ENCODE measurements around the gene PSMC4.

PSMC4 gene

GRCh38 chr19:39993605-39994004 lies 22.6 kb downstream of the PSMC4 start:
- no peak for DNase-seq (ENCODE audit: low spot score)

GRCh38 chr19:39994361-39994760 lies 23.4 kb downstream of the PSMC4 start:
- DNase-seq (ENCODE audit: low spot score): no peak

- DNase-seq (ENCODE audit: low spot score): no peak
These were observed 24.8 kb downstream of the PSMC4 start for GRCh38 chr19:39995794-39996193.

DNA sequence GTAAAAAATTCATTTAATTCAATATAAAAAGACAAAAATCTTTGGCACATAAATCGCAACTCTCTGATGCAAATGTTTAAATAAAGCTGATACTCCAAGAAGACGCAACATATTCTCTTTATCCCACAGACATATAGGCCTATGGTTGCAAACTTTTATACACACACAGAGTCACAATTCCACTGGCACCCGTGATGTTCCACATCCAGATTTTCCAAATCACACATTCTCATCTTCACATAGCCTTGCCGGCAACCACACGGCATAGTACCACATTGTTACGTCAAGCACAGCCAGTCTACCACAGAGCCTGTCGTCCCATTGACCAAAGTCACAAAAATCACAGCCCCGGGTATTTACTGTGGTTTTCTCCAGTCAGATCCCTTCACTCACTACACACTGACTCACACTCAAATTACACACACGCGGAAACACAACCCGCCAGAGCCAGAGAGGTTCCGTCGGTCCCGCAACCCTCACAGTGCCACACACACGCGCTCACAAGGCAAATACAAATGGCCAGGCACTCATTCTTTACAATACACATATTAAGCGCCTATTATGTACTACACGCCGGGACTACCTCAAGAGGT lies 25.3 kb downstream of the PSMC4 start:
- peak; percentile 70 for DNase-seq (ENCODE audit: low spot score)

- peak; percentile 97 for DNase-seq (ENCODE audit: low spot score)
These were observed 26.1 kb downstream of the PSMC4 start, which contains the start of gene ZNF546 for GRCh38 chr19:39996811-39997637. TSS of gene ZNF546 (plus strand) at chr19:39997060. CDS start at chr19:39998327, 1,267 bp downstream.

DNA sequence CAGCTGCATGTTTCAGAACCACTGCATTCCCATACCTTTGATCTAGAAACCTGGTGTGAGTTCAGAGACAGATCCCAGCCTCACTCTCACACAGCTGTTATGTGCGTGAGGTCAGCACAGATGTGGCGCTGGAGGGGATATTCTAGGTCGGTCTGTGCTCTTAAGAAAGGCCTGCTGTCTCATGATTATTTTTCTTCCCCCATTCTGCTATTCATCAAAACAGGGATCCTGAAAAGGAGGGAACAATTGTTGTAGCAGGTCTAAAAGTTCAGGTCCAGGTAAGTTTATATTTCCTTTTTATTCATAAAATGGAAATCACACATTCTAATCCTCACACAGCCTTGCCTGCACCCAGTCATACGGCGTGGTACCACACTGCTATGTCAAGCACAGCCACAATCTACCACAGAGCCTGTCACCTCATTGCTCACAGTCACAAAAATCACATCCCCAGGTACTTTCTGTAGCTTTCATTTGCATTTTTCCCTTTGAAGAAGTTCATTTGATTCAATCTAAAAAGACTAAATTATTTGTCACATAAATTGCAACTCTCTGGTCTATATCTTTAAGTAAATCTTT lies 26.8 kb downstream of the PSMC4 start:
- DNase-seq (ENCODE audit: low spot score): no peak

DNA sequence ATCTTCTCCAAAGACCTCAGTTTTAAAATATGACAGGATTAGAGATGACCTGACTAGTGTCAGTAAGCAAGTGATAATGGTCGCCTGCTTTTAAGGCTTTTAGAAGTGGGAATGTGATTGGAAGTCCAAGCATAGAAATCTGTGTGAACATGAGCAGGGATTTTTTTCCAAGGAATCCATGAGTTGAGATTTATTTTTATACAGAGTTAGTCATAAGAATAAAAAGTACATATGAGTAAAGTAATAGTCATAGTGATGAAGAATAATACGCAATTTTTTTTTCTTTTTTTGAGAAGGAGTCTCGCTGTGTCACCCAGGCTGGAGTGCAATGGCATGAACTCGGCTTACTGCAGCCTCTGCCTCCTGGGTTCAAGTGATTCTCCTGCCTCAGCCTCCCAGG lies 27.5 kb downstream of the PSMC4 start:
- DNase-seq (ENCODE audit: low spot score): no peak

- no peak for DNase-seq (ENCODE audit: low spot score)
These were observed 34.8 kb downstream of the PSMC4 start for GRCh38 chr19:40005691-40006272.

- DNase-seq (ENCODE audit: low spot score): peak; percentile 62
These were observed 35.3 kb downstream of the PSMC4 start for GRCh38 chr19:40006273-40006691.

GRCh38 chr19:40009674-40010073 lies 38.7 kb downstream of the PSMC4 start:
- DNase-seq (ENCODE audit: low spot score): no peak

- DNase-seq (ENCODE audit: low spot score): no peak
These were observed 43.0 kb downstream of the PSMC4 start for GRCh38 chr19:40013991-40014390.

DNA sequence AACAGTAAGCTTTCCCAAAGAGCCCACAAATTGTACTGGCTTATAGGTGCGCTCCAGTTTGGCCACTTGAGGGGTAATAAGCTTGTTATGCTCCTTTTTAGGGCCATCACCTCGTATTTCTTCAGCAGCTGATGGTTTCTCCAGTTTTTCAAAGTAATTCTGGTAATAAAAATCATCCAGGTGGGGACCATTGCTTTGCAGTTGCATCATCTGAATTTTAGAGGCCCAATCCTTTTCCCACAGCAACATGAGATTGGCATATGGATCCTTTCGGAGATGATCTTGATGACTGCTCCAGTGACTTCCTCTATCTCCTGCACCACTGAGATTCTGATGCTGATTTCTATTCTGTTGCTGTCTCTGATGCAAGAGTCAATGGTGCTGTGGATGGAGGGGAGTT lies 53.0 kb downstream of the PSMC4 start:
- no peak for DNase-seq (ENCODE audit: low spot score)

DNA sequence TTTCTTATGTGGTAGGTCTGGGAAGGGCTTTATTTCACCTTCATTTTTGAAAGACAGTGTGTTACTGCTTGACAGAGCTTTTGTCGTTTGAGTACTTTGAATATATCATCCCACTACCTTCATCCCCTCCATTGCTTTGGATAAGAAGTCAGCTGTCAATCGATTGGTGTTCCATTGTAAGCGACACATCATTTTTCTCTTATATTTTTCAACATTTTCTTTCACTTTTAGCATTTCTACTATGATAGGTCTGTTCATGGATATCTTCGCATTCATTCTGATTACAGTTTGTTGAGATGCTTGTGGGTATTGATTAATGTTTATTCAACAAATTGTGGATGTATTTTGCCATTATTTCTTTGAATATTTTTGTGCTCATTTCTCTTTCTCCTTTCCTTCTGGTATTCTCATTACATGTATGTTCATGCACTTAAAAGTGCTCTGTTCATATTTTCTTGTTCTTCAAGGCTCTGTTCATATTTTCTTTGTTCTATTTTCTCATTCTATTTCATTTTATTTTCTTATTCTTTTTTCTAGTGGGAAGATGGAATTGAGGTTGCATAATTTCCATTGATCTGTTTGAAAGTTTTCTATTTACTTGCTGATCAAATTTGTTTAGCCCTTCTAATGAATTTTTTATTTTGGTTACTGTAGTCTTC lies 55.1 kb downstream of the PSMC4 start:
- no peak for DNase-seq (ENCODE audit: low spot score)

GRCh38 chr19:40026597-40026970 lies 55.6 kb downstream of the PSMC4 start:
- no peak for DNase-seq (ENCODE audit: low spot score)
